NCI-H1417 (cell line): ENCODE data around the gene MRPL41.
A peak's percentile ranks its signal among the peaks of the same experiment; 100 is the strongest.
"Not testable (repeated sequence)": the region's sequence is repeated elsewhere in the genome, so short reads cannot be mapped to it uniquely, and the experiment has no call there.

Experiments
- DNase-seq, 3 experiments: peaks; one replicate each; lab custom pipeline; 2025; lab: John Stamatoyannopoulos, UW

Gene MRPL41

GRCh38 chr9:137551264-137552021, at the start of gene MRPL41:
MRPL41 (plus strand) TSS chr9:137551879; CDS start chr9:137552082, 203 bp downstream.
- peak; percentile 71 to 95 (median 93) for DNase-seq

GRCh38 chr9:137502008-137502911, 49.4 kb upstream of the MRPL41 start:
- no peak for DNase-seq

GRCh38 chr9:137504432-137504777, 47.3 kb upstream of the MRPL41 start:
- peak in 1 of 3 experiments; percentile 14 for DNase-seq

GRCh38 chr9:137505421-137506140, 46.1 kb upstream of the MRPL41 start:
- no peak for DNase-seq

- no peak for DNase-seq
Measured at GRCh38 chr9:137506274-137506673, 45.4 kb upstream of the MRPL41 start.

GRCh38 chr9:137506702-137507171, 44.9 kb upstream of the MRPL41 start:
- DNase-seq: no peak

- no peak for DNase-seq
Measured at GRCh38 chr9:137509198-137509597, 42.5 kb upstream of the MRPL41 start.

- not testable (repeated sequence) for DNase-seq
Measured at GRCh38 chr9:137511126-137511525, 40.6 kb upstream of the MRPL41 start.

GRCh38 chr9:137511758-137512463, 39.8 kb upstream of the MRPL41 start:
- DNase-seq: no peak

GRCh38 chr9:137513136-137513535, 38.5 kb upstream of the MRPL41 start:
- DNase-seq: not testable (repeated sequence)

- DNase-seq: not testable (repeated sequence)
Measured at GRCh38 chr9:137513801-137514570, 37.7 kb upstream of the MRPL41 start.

- no peak for DNase-seq
Measured at GRCh38 chr9:137514691-137515337, 36.9 kb upstream of the MRPL41 start.

- no peak for DNase-seq
Measured at GRCh38 chr9:137515338-137515724, 36.3 kb upstream of the MRPL41 start.

GRCh38 chr9:137516144-137516917, 35.3 kb upstream of the MRPL41 start:
- DNase-seq: no peak

- DNase-seq: not testable (repeated sequence)
Measured at GRCh38 chr9:137518661-137519459, 32.8 kb upstream of the MRPL41 start.

GRCh38 chr9:137519553-137519952, 32.1 kb upstream of the MRPL41 start:
- no peak for DNase-seq

GRCh38 chr9:137520614-137521404, 30.9 kb upstream of the MRPL41 start:
- DNase-seq: no peak
